Thyroid gland (tissue), 4 donors: ENCODE results near the gene EEFSEC.

Experiments used
- POLR2A ChIP-seq, 2 donors: fragments of 450-650 bp; IDR thresholded peaks; one replicate each; pipeline ENCODE4 v1.6.1; 2017; ENCODE audit warnings: antibody characterized with exemption in 2 of 2, mild to moderate bottlenecking in 2 of 2, moderate library complexity in 1 of 2
- TF ChIP-seq, protein P1 (sequence below), 6 experiments: fragments of 200-600 bp in 3 of 6; fragments of 450-650 bp in 3 of 6; sonication (generic) in 3 of 6; IDR thresholded peaks; one replicate each; pipeline ENCODE4 v1.5.1; 2016 to 2019; ENCODE audit warnings: antibody characterized with exemption in 6 of 6, mild to moderate bottlenecking in 2 of 6, inconsistent platforms in 1 of 6, moderate library complexity in 1 of 6

DNA sequence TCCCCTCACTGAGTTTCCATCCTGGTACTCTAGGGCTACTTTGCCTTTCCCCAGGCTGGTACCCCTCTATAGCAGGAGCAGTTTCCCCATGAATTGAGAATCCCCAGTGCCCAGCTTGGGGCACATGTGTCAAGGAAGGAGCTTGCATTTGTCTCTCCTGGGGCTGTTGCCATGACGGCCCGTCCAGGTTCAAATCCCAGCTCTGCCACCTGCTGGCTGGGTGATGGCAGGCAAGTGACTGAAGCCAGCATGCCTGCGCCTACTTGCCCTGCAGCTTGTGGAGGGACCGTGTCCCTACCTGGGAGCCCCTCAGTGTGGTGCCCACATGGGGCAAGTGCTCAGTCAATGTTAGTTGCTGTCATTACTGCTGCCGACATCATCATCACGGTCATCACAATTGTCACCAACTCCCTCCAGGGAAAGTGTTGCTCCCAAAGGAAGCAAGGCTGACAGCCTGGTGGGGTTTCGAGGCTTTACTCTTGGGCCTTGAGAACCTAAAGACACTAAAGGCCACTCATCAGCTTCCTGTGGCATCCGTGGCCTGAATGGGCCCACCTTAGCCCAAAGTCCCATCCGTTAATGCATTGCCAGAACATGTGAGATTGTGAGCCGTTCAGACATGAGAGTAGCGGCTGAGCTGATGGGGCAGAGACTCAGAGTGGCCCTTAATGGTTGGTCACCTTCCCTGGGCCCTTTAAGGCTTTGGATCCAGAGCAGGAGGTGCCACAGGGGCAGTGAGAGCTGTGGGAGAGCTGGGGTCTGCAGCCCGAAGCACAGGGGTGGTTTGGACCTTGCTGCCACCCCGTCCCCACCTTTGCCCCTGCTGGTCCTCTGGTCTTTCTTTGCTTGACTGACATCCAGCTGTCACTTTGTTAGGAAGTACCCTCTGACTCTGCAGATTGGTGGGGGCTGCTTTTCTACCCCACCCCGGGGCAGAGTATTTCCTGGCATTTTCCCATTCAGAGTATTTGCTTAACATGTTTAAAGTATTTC lies 169.0 kb downstream of the EEFSEC start:
- TF ChIP-seq, protein P1, sequence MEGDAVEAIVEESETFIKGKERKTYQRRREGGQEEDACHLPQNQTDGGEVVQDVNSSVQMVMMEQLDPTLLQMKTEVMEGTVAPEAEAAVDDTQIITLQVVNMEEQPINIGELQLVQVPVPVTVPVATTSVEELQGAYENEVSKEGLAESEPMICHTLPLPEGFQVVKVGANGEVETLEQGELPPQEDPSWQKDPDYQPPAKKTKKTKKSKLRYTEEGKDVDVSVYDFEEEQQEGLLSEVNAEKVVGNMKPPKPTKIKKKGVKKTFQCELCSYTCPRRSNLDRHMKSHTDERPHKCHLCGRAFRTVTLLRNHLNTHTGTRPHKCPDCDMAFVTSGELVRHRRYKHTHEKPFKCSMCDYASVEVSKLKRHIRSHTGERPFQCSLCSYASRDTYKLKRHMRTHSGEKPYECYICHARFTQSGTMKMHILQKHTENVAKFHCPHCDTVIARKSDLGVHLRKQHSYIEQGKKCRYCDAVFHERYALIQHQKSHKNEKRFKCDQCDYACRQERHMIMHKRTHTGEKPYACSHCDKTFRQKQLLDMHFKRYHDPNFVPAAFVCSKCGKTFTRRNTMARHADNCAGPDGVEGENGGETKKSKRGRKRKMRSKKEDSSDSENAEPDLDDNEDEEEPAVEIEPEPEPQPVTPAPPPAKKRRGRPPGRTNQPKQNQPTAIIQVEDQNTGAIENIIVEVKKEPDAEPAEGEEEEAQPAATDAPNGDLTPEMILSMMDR (IDR thresholded peaks at IDR 0.05), result peak in 4 of 6 experiments; percentile 40 to 46 (median 43)
- no peak for TF ChIP-seq POLR2A (IDR thresholded peaks at IDR 0.05)
